ENCODE data around the gene GRXCR2.

Gene GRXCR2

DNA sequence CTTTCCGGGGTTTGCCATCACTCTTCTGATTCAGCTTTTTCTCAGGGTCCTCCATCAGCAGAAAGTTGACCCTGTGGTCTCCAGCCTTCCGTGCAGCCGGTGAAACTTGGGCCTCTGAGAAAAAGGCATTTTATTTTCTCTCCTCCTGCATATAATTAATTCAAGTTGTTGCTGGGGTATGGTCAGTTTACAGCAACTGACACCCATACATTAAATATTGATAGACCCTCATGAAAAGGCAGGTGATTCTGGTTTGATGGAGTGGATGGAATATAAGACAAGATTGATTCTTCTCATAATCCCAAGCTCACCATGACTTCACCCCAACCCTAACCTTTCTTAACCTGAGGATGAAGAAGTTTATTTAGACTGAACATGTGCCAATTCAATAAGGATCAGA, at the start of gene GRXCR2:
Gene GRXCR2, minus strand, starts transcription at position 101 of the 400 bp plus-strand sequence. Its CDS starts 46 bp downstream, at position 55.
- TF ChIP-seq ESRRG (CRISPR knock-in tag; IDR thresholded peaks at IDR 0.05): no peak
- TF ChIP-seq ZNF70 (CRISPR knock-in tag; IDR thresholded peaks at IDR 0.05): no peak
- TF ChIP-seq ARNTL (CRISPR knock-in tag; IDR thresholded peaks at IDR 0.05; ENCODE audit: borderline replicate concordance, low read depth): no peak
- TF ChIP-seq ZFP3 (CRISPR knock-in tag; IDR thresholded peaks at IDR 0.05): no peak
- no peak for TF ChIP-seq RARB (CRISPR knock-in tag; IDR thresholded peaks at IDR 0.05)
- no peak for TF ChIP-seq OSR1 (CRISPR knock-in tag; IDR thresholded peaks at IDR 0.05)
- no peak for TF ChIP-seq TOX (CRISPR knock-in tag; IDR thresholded peaks at IDR 0.05; ENCODE audit: borderline replicate concordance)
- no peak for TF ChIP-seq TCF4 (CRISPR knock-in tag; IDR thresholded peaks at IDR 0.05; ENCODE audit: borderline replicate concordance)
- no peak for TF ChIP-seq TSHZ2 (CRISPR knock-in tag; IDR thresholded peaks at IDR 0.05)
- TF ChIP-seq SNAI2 (CRISPR knock-in tag; IDR thresholded peaks at IDR 0.05): no peak
- no peak for TF ChIP-seq CSRNP3 (CRISPR knock-in tag; IDR thresholded peaks at IDR 0.05)
- TF ChIP-seq, protein P1, sequence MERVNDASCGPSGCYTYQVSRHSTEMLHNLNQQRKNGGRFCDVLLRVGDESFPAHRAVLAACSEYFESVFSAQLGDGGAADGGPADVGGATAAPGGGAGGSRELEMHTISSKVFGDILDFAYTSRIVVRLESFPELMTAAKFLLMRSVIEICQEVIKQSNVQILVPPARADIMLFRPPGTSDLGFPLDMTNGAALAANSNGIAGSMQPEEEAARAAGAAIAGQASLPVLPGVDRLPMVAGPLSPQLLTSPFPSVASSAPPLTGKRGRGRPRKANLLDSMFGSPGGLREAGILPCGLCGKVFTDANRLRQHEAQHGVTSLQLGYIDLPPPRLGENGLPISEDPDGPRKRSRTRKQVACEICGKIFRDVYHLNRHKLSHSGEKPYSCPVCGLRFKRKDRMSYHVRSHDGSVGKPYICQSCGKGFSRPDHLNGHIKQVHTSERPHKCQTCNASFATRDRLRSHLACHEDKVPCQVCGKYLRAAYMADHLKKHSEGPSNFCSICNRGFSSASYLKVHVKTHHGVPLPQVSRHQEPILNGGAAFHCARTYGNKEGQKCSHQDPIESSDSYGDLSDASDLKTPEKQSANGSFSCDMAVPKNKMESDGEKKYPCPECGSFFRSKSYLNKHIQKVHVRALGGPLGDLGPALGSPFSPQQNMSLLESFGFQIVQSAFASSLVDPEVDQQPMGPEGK (CRISPR knock-in tag; IDR thresholded peaks at IDR 0.05; ENCODE audit: borderline replicate concordance): no peak
- TF ChIP-seq PPARA (CRISPR knock-in tag; IDR thresholded peaks at IDR 0.05; ENCODE audit: borderline replicate concordance): no peak
- no peak for TF ChIP-seq ZNF565 (CRISPR knock-in tag; conservative IDR thresholded peaks at IDR 0.05; ENCODE audit: low read depth)
- no peak for TF ChIP-seq ZFP30 (CRISPR knock-in tag; IDR thresholded peaks at IDR 0.05)
- TF ChIP-seq ZC3H10 (CRISPR knock-in tag; IDR thresholded peaks at IDR 0.05): no peak
- TF ChIP-seq, protein P2, sequence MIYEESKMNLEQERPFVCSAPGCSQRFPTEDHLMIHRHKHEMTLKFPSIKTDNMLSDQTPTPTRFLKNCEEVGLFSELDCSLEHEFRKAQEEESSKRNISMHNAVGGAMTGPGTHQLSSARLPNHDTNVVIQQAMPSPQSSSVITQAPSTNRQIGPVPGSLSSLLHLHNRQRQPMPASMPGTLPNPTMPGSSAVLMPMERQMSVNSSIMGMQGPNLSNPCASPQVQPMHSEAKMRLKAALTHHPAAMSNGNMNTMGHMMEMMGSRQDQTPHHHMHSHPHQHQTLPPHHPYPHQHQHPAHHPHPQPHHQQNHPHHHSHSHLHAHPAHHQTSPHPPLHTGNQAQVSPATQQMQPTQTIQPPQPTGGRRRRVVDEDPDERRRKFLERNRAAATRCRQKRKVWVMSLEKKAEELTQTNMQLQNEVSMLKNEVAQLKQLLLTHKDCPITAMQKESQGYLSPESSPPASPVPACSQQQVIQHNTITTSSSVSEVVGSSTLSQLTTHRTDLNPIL (CRISPR knock-in tag; IDR thresholded peaks at IDR 0.05; ENCODE audit: low read depth): no peak
- ATAC-seq: no peak

DNA sequence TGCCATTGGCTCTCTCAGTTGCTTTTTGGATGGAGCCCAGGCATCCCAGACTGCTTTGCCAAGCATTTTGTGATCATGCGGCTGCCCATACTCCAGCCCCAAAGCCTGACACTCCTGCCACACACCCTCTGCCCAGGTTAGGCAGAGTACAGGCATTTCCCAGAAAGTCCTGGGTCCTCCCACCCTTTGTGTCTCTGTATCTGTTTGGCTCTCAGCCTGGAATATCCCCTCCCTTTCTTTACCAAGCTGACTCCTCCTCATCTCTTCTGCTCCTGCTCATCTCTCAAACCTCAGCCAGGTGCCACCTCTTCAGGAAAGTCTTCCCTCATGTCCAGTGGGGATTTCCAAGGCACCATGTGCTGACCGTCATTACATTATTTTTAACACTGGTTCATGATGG, 49.2 kb upstream of the GRXCR2 start:
- no peak for ATAC-seq
- TF ChIP-seq, protein P2 (CRISPR knock-in tag; IDR thresholded peaks at IDR 0.05; ENCODE audit: low read depth): no peak
- TF ChIP-seq, protein P1 (CRISPR knock-in tag; IDR thresholded peaks at IDR 0.05; ENCODE audit: borderline replicate concordance): no peak
- TF ChIP-seq OSR1 (CRISPR knock-in tag; IDR thresholded peaks at IDR 0.05) (no peak), ZC3H10 (CRISPR knock-in tag; IDR thresholded peaks at IDR 0.05) (no peak), SNAI2 (CRISPR knock-in tag; IDR thresholded peaks at IDR 0.05) (no peak), ESRRG (CRISPR knock-in tag; IDR thresholded peaks at IDR 0.05) (no peak), BACH2 (CRISPR knock-in tag; IDR thresholded peaks at IDR 0.05; ENCODE audit: borderline replicate concordance) (no peak), TSHZ2 (CRISPR knock-in tag; IDR thresholded peaks at IDR 0.05) (no peak), ARNTL (CRISPR knock-in tag; IDR thresholded peaks at IDR 0.05; ENCODE audit: borderline replicate concordance, low read depth) (no peak), CSRNP3 (CRISPR knock-in tag; IDR thresholded peaks at IDR 0.05) (no peak), GLIS3 (CRISPR knock-in tag; IDR thresholded peaks at IDR 0.05) (no peak), ZFP30 (CRISPR knock-in tag; IDR thresholded peaks at IDR 0.05) (no peak), TOX (CRISPR knock-in tag; IDR thresholded peaks at IDR 0.05; ENCODE audit: borderline replicate concordance) (no peak), PPARA (CRISPR knock-in tag; IDR thresholded peaks at IDR 0.05; ENCODE audit: borderline replicate concordance) (no peak), CSDC2 (CRISPR knock-in tag; IDR thresholded peaks at IDR 0.05) (no peak), ZFP3 (CRISPR knock-in tag; IDR thresholded peaks at IDR 0.05) (no peak), POU6F1 (CRISPR knock-in tag; IDR thresholded peaks at IDR 0.05; ENCODE audit: borderline replicate concordance, low read depth) (no peak)

Data from SK-N-SH treated with all-trans-retinoic acid at 6 μM for 48 hours (cell line).